GM18507 (cell line): ENCODE data around the gene FAM13C.

Experiments
- DNase-seq: peaks from one replicate; pipeline ENCODE4 v3.0.0; 2011; ENCODE audit warnings: low read depth; ENCODE audit not compliant: insufficient read length; ENCODE audit errors: extremely low spot score
- FAIRE-seq: peaks from 2 replicates; lab custom pipeline; 2011; peaks lifted over from hg19 to GRCh38; lab: Jason Lieb, UNC

The FAM13C gene

DNA sequence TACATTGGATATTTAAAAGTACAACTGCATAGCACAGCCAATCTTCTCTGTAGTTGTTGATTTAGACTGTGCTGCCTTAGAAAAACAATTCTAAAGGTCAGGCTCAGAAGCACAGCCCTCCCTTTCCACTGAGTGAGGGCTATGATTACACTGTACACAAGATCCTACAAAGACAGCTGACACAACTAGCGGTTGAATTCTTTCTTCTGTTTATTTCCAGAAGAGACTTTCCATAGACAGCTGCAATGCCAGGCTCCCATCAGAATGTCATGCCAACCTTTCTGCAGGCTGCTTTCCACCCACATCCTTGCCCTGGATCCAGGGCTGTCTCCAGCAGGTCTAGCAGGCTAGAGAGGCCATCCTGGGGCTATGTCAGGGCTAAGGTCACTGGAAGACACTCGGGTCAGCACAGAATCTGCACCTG lies 39.3 kb downstream of the FAM13C start:
- DNase-seq (no peak), FAIRE-seq (no peak)

DNA sequence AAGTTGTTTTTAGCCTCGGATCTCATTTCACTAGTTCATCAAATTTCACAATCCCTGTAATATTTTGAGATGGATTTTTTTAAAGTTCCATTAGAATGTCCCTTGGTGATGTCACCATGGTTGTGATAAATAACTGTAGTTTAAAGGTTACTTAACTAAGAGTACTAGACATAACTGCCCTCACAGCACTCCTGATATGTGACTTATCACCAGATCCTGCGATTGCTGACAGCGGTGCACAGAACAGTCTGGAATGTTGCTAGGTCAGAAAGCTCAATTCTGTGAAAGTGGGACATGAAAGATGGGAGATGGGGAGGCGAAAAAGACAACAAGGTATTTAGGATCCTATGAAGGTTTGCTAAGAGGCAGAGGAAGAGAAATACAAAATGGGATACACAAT lies 40.2 kb downstream of the FAM13C start:
- no peak for DNase-seq
- FAIRE-seq, result no peak

GRCh38 chr10:59320355-59320754 lies 42.0 kb downstream of the FAM13C start:
- FAIRE-seq, result no peak

DNA sequence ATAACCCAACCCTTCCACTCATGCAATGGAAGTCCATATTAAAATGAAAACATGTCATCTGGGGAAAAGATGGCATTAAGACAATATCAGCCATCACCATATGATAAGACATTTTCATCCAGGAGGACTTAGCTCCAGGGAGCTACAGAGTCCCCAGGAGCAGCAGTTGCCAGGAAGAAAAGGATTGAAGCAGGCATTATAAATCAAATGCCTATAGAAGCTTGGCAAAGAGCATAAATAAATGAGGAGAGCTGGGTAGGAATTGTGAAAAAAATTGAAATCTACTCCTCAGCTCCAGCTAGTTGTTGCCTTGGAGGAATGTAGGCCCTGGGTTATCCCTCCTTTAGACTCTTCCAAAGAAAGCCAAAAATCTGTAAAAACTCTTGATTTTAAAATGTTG lies 42.5 kb downstream of the FAM13C start:
- FAIRE-seq (no peak), DNase-seq (no peak)

More at GRCh38 chr10:59320355-59320754, 42.0 kb downstream of the FAM13C start:
- DNase-seq, result no peak

- DNase-seq (no peak), FAIRE-seq (no peak)
Measured at GRCh38 chr10:59317066-59317465, 45.3 kb downstream of the FAM13C start.

DNA sequence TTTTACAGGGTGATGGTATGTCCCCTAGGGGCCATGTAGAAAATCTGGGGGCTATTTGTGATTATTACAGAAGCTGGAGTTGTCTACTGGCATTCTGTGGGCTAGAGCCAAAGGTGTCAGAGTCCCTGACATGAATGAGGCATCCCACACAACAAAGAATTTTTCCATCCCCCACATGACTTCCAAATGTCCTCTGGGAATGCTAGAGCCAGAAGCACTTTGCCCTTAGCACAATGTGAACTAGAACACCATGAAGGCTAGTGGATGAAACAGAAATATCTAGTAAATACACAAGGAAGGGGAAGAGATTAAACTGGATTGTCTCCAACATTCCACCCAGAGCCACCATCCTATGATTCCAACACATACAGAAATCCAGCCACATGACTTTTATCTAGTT lies 46.9 kb downstream of the FAM13C start:
- no peak for DNase-seq

DNA sequence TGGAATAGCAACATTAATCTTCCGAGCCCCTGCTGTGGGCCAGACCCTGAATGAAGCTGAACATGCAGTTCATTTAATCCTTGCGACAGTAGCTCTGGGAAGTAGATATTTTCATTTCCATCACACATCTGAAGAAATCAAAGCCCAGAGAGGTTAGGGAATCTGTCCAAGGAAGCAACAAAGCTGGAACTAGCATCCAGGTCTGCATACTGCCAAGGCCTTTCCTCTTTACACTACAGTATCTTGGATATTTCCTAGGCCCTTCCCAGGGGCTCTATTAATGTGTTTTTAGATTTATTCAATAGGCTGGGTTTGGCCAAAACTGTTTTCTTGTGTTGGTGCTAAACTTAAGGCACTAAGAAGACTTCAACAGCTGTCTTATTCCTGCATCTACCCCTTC lies 48.1 kb downstream of the FAM13C start:
- DNase-seq, result no peak
- no peak for FAIRE-seq

More for the DNA sequence above, 46.9 kb downstream of the FAM13C start:
- no peak for FAIRE-seq

DNA sequence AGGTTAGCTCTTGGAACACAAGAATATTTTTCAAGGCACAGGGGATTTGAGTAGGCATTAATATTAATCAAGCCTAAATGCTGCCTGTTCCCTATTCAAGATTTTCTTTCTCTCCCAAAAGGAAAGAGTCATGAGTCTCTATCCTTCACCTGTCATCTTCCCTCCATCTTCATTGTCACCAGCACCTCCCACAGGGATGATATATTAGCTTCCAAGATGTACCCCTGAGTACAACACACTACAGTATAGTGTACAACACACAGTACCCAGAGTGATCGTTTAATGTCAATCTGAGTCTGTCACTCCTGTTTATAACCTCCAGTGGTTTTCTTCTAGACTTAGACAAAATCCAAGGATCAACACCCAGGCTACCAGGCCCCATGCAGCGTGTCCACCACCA lies 50.1 kb downstream of the FAM13C start:
- FAIRE-seq (no peak), DNase-seq (no peak)

DNA sequence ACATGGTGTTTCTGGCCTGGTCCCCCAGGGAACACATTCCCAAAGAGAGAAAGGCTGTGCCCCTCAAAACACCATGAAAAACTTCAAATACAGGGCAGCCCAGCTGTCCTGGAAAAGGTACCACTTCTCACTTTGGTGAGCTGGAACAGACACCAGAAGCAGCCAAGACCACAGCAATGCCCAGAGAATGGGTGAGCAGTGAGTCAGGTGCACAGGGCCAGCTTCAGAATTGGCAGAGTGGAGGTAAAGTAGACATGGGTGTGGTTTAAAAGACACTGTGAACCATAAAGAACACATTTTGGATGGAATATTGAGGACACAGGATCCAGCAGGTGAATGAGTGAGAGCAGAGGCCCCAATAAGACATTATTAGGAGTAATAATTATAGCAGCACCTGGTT lies 51.3 kb downstream of the FAM13C start:
- DNase-seq (no peak), FAIRE-seq (no peak)

- FAIRE-seq (no peak), DNase-seq (no peak)
Measured at GRCh38 chr10:59310324-59310914, 51.9 kb downstream of the FAM13C start.

GRCh38 chr10:59304521-59305097 lies 57.7 kb downstream of the FAM13C start:
- DNase-seq, result no peak
- no peak for FAIRE-seq

DNA sequence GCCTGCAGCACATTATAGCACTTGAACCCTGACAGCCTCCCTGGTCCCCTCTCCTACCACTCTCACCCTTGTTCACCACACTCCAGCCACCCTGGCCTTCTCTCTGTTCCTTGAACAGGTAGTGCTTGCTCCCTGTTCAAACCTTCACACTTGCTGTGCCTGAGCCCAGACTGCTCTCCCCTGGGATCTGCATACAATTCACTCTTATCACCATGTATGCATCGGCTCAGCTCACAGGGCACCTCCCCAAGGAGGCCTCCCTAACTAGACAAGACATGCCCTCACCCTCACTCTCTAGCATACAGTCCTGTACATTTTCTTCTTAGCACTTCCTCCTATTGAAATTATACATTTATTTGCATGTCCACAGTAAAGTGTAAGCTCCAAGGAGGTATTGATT lies 59.3 kb downstream of the FAM13C start:
- FAIRE-seq (no peak), DNase-seq (no peak)

- DNase-seq (no peak), FAIRE-seq (no peak)
Measured at GRCh38 chr10:59302381-59302780, 60.0 kb downstream of the FAM13C start.

DNA sequence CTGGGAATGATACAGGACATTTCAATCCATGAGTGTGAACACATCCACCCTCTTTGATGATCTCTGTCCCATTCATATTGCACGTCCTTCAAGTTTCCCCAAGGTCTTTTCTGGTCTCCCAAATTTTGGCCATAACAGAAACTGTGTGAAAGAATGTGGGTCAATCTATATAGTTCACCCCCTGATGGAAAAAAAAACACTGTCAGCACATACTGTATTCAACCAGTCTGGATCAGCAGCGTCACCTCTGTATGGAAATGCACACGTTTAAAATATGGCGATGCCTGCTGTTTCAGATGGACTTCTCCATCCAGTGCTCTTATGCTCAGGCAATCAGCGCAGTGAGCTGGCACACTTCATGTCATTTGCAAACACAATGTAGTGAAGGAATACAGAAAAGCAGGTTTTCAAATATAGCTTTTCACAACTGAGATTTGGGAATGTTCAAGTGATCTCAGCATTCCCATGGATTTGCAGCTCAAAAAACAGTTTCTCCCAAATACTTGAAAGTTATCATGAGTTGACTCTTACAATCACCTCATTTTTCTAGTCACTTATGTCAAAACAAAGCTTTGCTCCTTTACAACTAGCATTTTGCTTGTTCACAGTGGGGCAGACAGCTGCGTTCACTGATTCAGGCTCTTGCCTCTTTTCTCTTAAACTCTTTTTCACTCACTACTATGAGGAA lies 61.1 kb downstream of the FAM13C start:
- no peak for FAIRE-seq

DNA sequence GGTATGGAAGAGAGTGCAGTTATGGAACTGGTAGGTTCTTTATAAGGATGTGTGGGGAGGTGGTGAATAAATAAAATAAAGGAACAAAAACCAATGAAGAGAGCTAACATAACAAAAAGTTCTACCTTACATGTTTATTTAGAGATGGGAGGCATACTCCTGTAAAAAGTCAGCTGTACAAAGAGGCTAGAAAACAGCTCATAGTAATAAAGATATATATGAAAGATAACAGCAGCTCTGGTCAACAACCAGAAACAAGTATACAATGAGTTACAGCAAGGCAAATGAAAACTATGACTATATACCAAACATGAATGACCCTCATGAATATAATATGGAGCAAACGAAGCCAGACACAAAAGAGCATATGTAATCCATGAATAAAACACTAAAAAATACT lies 62.0 kb downstream of the FAM13C start:
- FAIRE-seq (no peak), DNase-seq (no peak)

More for the DNA sequence above, 61.1 kb downstream of the FAM13C start:
- no peak for DNase-seq

DNA sequence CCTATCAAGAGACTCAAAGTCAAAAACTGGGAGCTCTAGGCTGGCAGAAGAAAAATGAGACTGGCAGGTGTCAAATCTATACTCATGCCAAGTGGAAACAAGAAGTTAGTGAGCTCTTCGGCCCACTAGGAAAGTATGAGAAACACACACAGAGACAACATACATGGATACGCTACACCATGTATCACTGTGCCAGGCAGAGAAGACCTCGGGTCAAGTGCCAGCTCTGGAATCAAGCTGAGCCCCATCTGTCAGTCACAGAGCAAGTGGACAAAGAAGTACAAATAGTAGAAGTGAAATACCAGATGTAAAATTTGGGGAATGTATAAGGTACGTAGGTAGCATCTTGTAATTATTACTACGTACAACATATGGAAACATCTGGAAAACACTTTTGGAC lies 62.4 kb downstream of the FAM13C start:
- DNase-seq, result no peak
- FAIRE-seq, result no peak

- FAIRE-seq, result no peak
- no peak for DNase-seq
Measured at GRCh38 chr10:59290448-59290847, 71.9 kb downstream of the FAM13C start.

DNA sequence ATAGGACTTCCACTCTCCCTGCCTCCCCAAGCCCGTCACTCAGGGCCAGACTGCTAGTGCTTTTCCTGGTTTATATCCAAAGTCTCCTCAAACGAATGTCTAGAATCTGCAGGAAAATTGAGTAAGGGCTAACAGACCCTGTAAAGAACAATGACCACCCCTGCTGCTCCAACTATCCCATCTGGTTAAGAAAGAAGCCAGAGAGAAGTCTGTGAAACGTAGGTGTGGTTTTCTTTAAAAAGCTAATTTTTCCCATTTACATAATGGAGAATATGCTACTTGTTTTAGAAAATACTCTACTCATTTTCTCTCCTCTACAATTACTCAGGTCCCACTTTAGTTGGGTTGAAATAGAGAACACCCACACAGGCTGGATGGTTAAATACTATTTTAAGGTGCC lies 72.5 kb downstream of the FAM13C start:
- FAIRE-seq (no peak), DNase-seq (no peak)

DNA sequence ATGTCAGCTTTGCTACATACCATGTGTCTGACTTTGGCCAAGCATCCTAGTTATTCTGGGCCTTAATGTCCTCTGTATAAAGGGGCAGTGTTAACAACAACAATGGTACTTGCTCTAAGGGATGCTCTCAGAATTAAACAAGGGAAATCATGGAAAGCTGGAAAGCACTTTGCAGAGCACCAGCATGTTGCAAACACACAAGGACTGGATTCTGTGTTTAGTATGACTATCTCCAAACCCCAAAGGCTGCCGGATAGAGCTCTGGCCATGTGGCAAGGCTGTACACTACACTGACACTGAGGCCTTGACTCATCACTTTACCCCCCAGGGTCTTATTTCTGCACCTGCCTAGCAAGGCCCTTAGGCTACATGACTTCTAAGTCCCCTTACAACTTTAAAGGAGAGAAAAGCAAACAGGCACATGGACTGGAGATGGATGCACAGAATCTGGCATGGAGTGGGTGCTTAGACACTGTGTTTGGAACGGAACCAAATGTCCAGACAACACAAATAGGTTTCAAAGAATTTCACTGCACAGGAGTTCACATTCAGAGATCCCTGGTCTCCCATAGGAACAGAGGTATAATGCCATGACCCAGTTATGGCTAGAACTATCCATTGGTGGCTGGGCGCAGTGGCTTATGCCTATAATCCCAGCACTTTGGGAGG lies 74.6 kb downstream of the FAM13C start:
- FAIRE-seq (no peak), DNase-seq (no peak)

DNA sequence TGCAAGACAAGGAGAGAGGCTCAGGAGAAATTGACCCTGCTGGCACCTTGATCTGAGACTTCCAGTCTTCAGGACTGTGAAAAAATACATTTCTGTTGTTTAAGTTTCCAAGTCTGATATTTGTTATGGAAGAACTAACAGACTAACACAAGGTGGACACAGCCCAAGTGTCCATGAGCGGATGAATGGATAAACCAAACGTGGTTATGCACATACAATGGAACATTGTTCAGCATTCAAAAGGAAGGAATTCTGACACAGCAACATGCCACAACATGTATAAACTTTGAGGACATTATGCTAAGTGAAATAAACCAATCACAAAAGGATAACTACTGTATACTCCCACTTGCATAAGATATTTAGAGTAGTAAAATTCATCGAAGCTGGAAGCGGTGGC lies 76.5 kb downstream of the FAM13C start:
- DNase-seq (no peak), FAIRE-seq (no peak)

GRCh38 chr10:59285073-59285472 lies 77.3 kb downstream of the FAM13C start:
- DNase-seq (no peak), FAIRE-seq (no peak)
